Stimulated activated CD4-positive, alpha-beta T cell treated with anti-CD3 and anti-CD28 coated beads, TNF-alpha, amount 100 ng/mL, for 4 hours (primary cell): ENCODE results near the gene GPHN.

Source experiments
- DNase-seq, 3 experiments: peaks; one replicate each; pipeline ENCODE4 v3.0.0-alpha.2; 2020; ENCODE audit warnings: low read depth in 3 of 3

The GPHN gene

GRCh38 chr14:66939409-66939808, 431.5 kb downstream of the GPHN start:
- no peak for DNase-seq

- no peak for DNase-seq
Observed at GRCh38 chr14:66944872-66945271, 436.9 kb downstream of the GPHN start.

GRCh38 chr14:66955159-66955558, 447.2 kb downstream of the GPHN start:
- no peak for DNase-seq

GRCh38 chr14:66959437-66960050, 451.6 kb downstream of the GPHN start:
- no peak for DNase-seq

- DNase-seq, result no peak
Observed at GRCh38 chr14:66965831-66966230, 457.9 kb downstream of the GPHN start.

GRCh38 chr14:66972469-66972868, 464.5 kb downstream of the GPHN start:
- DNase-seq, result no peak

- DNase-seq, result no peak
Observed at GRCh38 chr14:66974397-66975025, 466.6 kb downstream of the GPHN start.

GRCh38 chr14:66975251-66975650, 467.3 kb downstream of the GPHN start:
- no peak for DNase-seq

- DNase-seq, result no peak
Observed at GRCh38 chr14:66979101-66979974, 471.4 kb downstream of the GPHN start.

- no peak for DNase-seq
Observed at GRCh38 chr14:66982247-66982646, 474.3 kb downstream of the GPHN start.

GRCh38 chr14:66992776-66993175, 484.8 kb downstream of the GPHN start:
- DNase-seq, result no peak

GRCh38 chr14:66993512-66993911, 485.6 kb downstream of the GPHN start:
- no peak for DNase-seq

GRCh38 chr14:66998013-66998412, 490.1 kb downstream of the GPHN start:
- DNase-seq, result no peak

GRCh38 chr14:66999978-67000377, 492.0 kb downstream of the GPHN start:
- DNase-seq, result no peak

- no peak for DNase-seq
Observed at GRCh38 chr14:67002994-67003753, 495.2 kb downstream of the GPHN start.

- no peak for DNase-seq
Observed at GRCh38 chr14:67004521-67004920, 496.6 kb downstream of the GPHN start.

GRCh38 chr14:67010602-67011001, 502.7 kb downstream of the GPHN start:
- DNase-seq, result no peak

- DNase-seq, result no peak
Observed at GRCh38 chr14:67016856-67017255, 508.9 kb downstream of the GPHN start.

- DNase-seq, result no peak
Observed at GRCh38 chr14:67018720-67019119, 510.8 kb downstream of the GPHN start.

- no peak for DNase-seq
Observed at GRCh38 chr14:67019796-67020195, 511.8 kb downstream of the GPHN start.

GRCh38 chr14:67031920-67032774, 524.2 kb downstream of the GPHN start:
- no peak for DNase-seq
